Left ventricle myocardium superior (tissue), 1 donor: ENCODE measurements around the gene PAPSS2. TPM values are rescaled to one million over a fixed set of nuclear protein-coding genes. Genes with fewer than 3 reads are reported as not detected.
"Not testable (repeated sequence)": the region's sequence is repeated elsewhere in the genome, so short reads cannot be mapped to it uniquely, and the experiment has no call there.

Source experiments
- ATAC-seq: fragments of 200-7000 bp; cut with Tn5 transposase; one replicate; pipeline ENCODE4 v1.9.1; 2020; ENCODE audit warnings: mild to moderate bottlenecking, moderate library complexity
- DNase-seq: peaks from one replicate; pipeline ENCODE4 v3.0.0-alpha.2; 2020
- intact Hi-C: fragments of 100-400 bp; cut with micrococcal nuclease; formaldehyde crosslinking; loops from one replicate; pipeline ENCODE4 v1.11.0; 2022
- long read RNA-seq: library from polyadenylated mRNA; unstranded; transcript quantifications from one replicate; pipeline ENCODE4 v2.0.0, GENCODE V29; 2021
- total RNA-seq: library from RNA; stranded (reverse); fragmentation: NEBNext Ultra II Directional; extraction: Animal tissue kit (Norgen Biotek cat#: 25700); gene quantifications from one replicate; pipeline ENCODE4 v1.2.1, GENCODE V29; 2021
- donor health status: DM: no; HTN: yes; CAD: no; lungs with severe emphysema.

Gene PAPSS2
- total RNA-seq = 11.8 TPM
- long read RNA-seq, transcript PAPSS2-201 (12 exons, 3,949 nt) = major isoform, 8 of 11 reads
- long read RNA-seq, partial matches to known transcripts = 1 of 11 reads
- long read RNA-seq, other reads (novel, unspliced or antisense) = 2 of 11 reads

GRCh38 chr10:87659571-87660483 is at the start of gene PAPSS2:
Gene PAPSS2 (plus strand): TSS chr10:87659878. CDS start chr10:87659982, 104 bp downstream.
- DNase-seq (peak; percentile 81), ATAC-seq (peak; percentile 92)
- intact Hi-C loops = no loop called here

GRCh38 chr10:87611341-87611740 is 48.3 kb upstream of the PAPSS2 start:
- ATAC-seq, DNase-seq, intact Hi-C loops: not testable (repeated sequence)

GRCh38 chr10:87612115-87612514 is 47.6 kb upstream of the PAPSS2 start:
- no peak for ATAC-seq
- intact Hi-C loops = no loop called here
- no peak for DNase-seq

GRCh38 chr10:87613751-87614150 is 45.9 kb upstream of the PAPSS2 start:
- intact Hi-C loops = no loop called here
- no peak for ATAC-seq
- DNase-seq = no peak

GRCh38 chr10:87615856-87616255 is 43.8 kb upstream of the PAPSS2 start:
- DNase-seq = no peak
- no peak for ATAC-seq
- intact Hi-C loops = no loop called here

GRCh38 chr10:87617503-87617902 is 42.2 kb upstream of the PAPSS2 start:
- ATAC-seq (no peak), DNase-seq (no peak)
- intact Hi-C loops = no loop called here

- no peak for ATAC-seq
- intact Hi-C loops = no loop called here
- DNase-seq = no peak
Measured at GRCh38 chr10:87618566-87619423, 40.9 kb upstream of the PAPSS2 start.

GRCh38 chr10:87619705-87620104 is 40.0 kb upstream of the PAPSS2 start:
- ATAC-seq (no peak), DNase-seq (no peak)
- intact Hi-C loops = no loop called here

- DNase-seq, ATAC-seq, intact Hi-C loops: not testable (repeated sequence)
Measured at GRCh38 chr10:87621440-87621839, 38.2 kb upstream of the PAPSS2 start.

- ATAC-seq = no peak
- intact Hi-C loops = no loop called here
- no peak for DNase-seq
Measured at GRCh38 chr10:87622314-87623004, 37.2 kb upstream of the PAPSS2 start.

- ATAC-seq = no peak
- DNase-seq = no peak
- intact Hi-C loops = no loop called here
Measured at GRCh38 chr10:87623191-87623590, 36.5 kb upstream of the PAPSS2 start.

GRCh38 chr10:87625661-87626060 is 34.0 kb upstream of the PAPSS2 start:
- no peak for DNase-seq
- no peak for ATAC-seq
- intact Hi-C loops = no loop called here

- no peak for DNase-seq
- no peak for ATAC-seq
- intact Hi-C loops = no loop called here
Measured at GRCh38 chr10:87626422-87626892, 33.2 kb upstream of the PAPSS2 start.

GRCh38 chr10:87630171-87630570 is 29.5 kb upstream of the PAPSS2 start:
- DNase-seq = no peak
- no peak for ATAC-seq
- intact Hi-C loops = no loop called here

GRCh38 chr10:87632454-87632853 is 27.2 kb upstream of the PAPSS2 start:
- no peak for DNase-seq
- intact Hi-C loops = no loop called here
- no peak for ATAC-seq

GRCh38 chr10:87634311-87634710 is 25.4 kb upstream of the PAPSS2 start:
- intact Hi-C loops = no loop called here
- DNase-seq (no peak), ATAC-seq (no peak)

GRCh38 chr10:87635498-87636312 is 24.0 kb upstream of the PAPSS2 start:
- intact Hi-C loops = no loop called here
- DNase-seq = no peak
- ATAC-seq = no peak

GRCh38 chr10:87636313-87636915 is 23.3 kb upstream of the PAPSS2 start:
- ATAC-seq = no peak
- intact Hi-C loops = no loop called here
- no peak for DNase-seq
